Measurements from ENCODE around the gene APP.

The APP gene

DNA sequence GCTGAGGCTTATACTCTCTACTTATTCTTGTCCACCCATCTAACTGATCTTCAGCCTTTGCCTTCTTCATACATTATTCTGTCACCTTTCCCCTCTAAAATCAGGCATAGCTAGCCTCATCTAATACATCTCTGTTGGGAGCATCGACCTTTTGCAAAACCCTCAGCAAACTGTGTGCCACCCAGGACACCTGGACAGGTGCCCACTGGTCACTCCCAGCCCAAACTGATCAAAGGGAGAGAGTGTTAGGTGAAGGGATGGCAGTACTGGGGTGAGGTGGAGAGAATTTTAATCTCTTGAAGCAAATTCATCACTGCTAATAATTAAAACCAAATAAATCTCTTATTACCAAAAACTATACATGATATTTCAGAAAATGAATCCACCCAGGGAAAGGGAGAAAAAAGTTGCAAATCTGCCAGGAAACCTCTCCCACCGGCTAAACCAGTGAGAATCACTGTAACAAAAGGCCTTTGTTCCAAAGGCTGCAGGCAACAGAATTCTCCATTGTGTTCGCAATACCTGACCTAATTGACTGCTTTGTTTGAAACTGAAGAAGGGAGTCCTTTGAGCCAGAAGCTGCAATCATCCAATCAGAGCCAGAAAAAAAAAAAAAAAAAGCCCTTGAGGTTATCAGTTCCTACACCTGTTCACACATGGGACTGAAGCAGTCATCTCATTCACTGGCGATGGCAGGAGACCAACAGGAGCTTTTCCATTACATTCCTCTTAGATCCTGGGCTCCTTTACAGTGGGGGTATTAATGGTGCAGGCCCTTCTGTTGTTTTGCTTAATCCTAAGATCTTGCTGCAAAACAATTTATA is 172.6 kb downstream of the APP start:
- Histone ChIP-seq H3K4me3 (ENCODE audit: low read length, poor library complexity, severe bottlenecking) (no peak overlapping the region), H3K9me3 (ENCODE audit: insufficient read depth, low read depth, low read length) (no peaks in the 10 kb centered on the region), H3K9ac (ENCODE audit: low read depth, low read length, poor library complexity, severe bottlenecking) (no peak overlapping the region), H3K36me3 (ENCODE audit: insufficient read depth, low read length) (no peaks in the 10 kb centered on the region), H3K9me2 (replicated peaks; ENCODE audit: low read depth, low read length) (no peaks in the 10 kb centered on the region), H2AFZ (ENCODE audit: low read length) (no peak overlapping the region), H3K4me2 (ENCODE audit: low read depth, low read length, poor library complexity, severe bottlenecking) (no peak overlapping the region), H3K27me3 (ENCODE audit: insufficient read depth, low read length, poor library complexity, severe bottlenecking) (no peaks in the 10 kb centered on the region), H4K20me1 (ENCODE audit: insufficient read depth, low read length, poor library complexity, severe bottlenecking) (no peaks in the 10 kb centered on the region), H3K79me2 (ENCODE audit: insufficient read depth, low read length) (no peaks in the 10 kb centered on the region), H3F3A (ENCODE audit: low read depth) (no peaks in the 10 kb centered on the region), H3K4me1 (ENCODE audit: insufficient read depth, low read length, poor library complexity, severe bottlenecking) (no peaks in the 10 kb centered on the region)
- TF ChIP-seq, protein P1, sequence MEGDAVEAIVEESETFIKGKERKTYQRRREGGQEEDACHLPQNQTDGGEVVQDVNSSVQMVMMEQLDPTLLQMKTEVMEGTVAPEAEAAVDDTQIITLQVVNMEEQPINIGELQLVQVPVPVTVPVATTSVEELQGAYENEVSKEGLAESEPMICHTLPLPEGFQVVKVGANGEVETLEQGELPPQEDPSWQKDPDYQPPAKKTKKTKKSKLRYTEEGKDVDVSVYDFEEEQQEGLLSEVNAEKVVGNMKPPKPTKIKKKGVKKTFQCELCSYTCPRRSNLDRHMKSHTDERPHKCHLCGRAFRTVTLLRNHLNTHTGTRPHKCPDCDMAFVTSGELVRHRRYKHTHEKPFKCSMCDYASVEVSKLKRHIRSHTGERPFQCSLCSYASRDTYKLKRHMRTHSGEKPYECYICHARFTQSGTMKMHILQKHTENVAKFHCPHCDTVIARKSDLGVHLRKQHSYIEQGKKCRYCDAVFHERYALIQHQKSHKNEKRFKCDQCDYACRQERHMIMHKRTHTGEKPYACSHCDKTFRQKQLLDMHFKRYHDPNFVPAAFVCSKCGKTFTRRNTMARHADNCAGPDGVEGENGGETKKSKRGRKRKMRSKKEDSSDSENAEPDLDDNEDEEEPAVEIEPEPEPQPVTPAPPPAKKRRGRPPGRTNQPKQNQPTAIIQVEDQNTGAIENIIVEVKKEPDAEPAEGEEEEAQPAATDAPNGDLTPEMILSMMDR (conservative IDR thresholded peaks at IDR 0.05; ENCODE audit: low read length) = no peak
- TF ChIP-seq EZH2phosphoT487 (IDR thresholded peaks at IDR 0.05; ENCODE audit: borderline replicate concordance) = no peak

DNA sequence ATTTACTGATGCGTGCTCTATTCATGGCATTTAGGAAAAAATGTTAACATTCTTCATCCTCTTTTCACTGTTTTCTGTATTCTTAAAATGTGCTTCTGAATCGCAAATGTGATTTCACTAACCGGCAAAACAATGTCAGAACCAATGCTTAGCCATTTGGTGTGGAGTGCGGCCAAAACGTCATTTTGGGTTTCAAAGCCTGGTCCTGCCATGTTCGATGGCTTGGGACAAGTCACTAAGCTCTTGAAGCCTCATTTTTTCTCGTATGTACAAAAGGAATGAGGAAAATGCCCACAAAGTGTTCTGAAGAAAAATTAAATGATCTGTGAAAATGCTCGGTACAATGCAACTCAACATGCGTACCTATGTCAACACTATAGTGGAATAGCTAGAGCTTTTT is 175.3 kb downstream of the APP start:
- no peaks in the 10 kb centered on the region for H3K9me2 ChIP-seq (replicated peaks; ENCODE audit: low read depth, low read length)
- no peak overlapping the region for H3K4me2 ChIP-seq (ENCODE audit: low read depth, low read length, poor library complexity, severe bottlenecking)
- H3F3A ChIP-seq (ENCODE audit: low read depth) = no peaks in the 10 kb centered on the region
- no peaks in the 10 kb centered on the region for H3K36me3 ChIP-seq (ENCODE audit: insufficient read depth, low read length)
- H3K4me1 ChIP-seq (ENCODE audit: insufficient read depth, low read length, poor library complexity, severe bottlenecking) = no peaks in the 10 kb centered on the region
- no peaks in the 10 kb centered on the region for H3K27me3 ChIP-seq (ENCODE audit: insufficient read depth, low read length, poor library complexity, severe bottlenecking)
- H3K4me3 ChIP-seq (ENCODE audit: low read length, poor library complexity, severe bottlenecking) = no peak overlapping the region
- H4K20me1 ChIP-seq (ENCODE audit: insufficient read depth, low read length, poor library complexity, severe bottlenecking) = no peaks in the 10 kb centered on the region
- no peak overlapping the region for H3K9ac ChIP-seq (ENCODE audit: low read depth, low read length, poor library complexity, severe bottlenecking)
- no peak overlapping the region for H2AFZ ChIP-seq (ENCODE audit: low read length)
- no peaks in the 10 kb centered on the region for H3K79me2 ChIP-seq (ENCODE audit: insufficient read depth, low read length)
- no peaks in the 10 kb centered on the region for H3K9me3 ChIP-seq (ENCODE audit: insufficient read depth, low read depth, low read length)
- TF ChIP-seq, protein P1 (conservative IDR thresholded peaks at IDR 0.05; ENCODE audit: low read length) = no peak
- TF ChIP-seq EZH2phosphoT487 (IDR thresholded peaks at IDR 0.05; ENCODE audit: borderline replicate concordance) = no peak

DNA sequence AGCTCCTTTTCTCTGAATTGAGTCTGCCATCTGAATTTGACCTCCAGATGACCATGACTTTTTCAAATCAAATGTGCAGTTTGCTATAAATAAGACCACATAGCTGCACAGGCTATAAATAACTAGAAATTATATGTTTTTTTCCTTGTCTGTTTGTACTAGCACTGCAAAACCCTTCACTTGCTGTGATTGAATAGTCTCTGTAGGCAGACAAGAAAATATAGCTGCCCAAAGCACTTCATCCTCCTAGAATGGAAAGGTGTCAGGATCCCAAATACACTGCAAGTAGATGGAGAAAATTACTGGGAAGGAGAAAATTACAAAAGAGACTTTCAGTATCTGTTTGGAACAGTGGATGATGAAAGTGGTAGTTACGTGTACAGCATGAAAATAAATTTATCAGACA is 175.8 kb downstream of the APP start:
- TF ChIP-seq, protein P1 (conservative IDR thresholded peaks at IDR 0.05; ENCODE audit: low read length) = no peak
- TF ChIP-seq EZH2phosphoT487 (IDR thresholded peaks at IDR 0.05; ENCODE audit: borderline replicate concordance) = no peak
- Histone ChIP-seq H3K79me2 (ENCODE audit: insufficient read depth, low read length) (no peaks in the 10 kb centered on the region), H2AFZ (ENCODE audit: low read length) (no peak overlapping the region), H3K4me3 (ENCODE audit: low read length, poor library complexity, severe bottlenecking) (no peak overlapping the region), H3K27me3 (ENCODE audit: insufficient read depth, low read length, poor library complexity, severe bottlenecking) (no peaks in the 10 kb centered on the region), H3K4me2 (ENCODE audit: low read depth, low read length, poor library complexity, severe bottlenecking) (no peak overlapping the region), H3K9me2 (replicated peaks; ENCODE audit: low read depth, low read length) (no peaks in the 10 kb centered on the region), H3F3A (ENCODE audit: low read depth) (no peaks in the 10 kb centered on the region), H4K20me1 (ENCODE audit: insufficient read depth, low read length, poor library complexity, severe bottlenecking) (no peaks in the 10 kb centered on the region), H3K9me3 (ENCODE audit: insufficient read depth, low read depth, low read length) (no peaks in the 10 kb centered on the region), H3K9ac (ENCODE audit: low read depth, low read length, poor library complexity, severe bottlenecking) (no peak overlapping the region), H3K36me3 (ENCODE audit: insufficient read depth, low read length) (no peaks in the 10 kb centered on the region), H3K4me1 (ENCODE audit: insufficient read depth, low read length, poor library complexity, severe bottlenecking) (no peaks in the 10 kb centered on the region)

All from Loucy (cell line).